ENCODE measurements around the gene STBD1. TPM values are rescaled to one million over a fixed set of nuclear protein-coding genes. Genes with fewer than 3 reads are reported as not detected.

The STBD1 gene
- total RNA-seq = 8.8 and 14.4 TPM in 2 replicates

DNA sequence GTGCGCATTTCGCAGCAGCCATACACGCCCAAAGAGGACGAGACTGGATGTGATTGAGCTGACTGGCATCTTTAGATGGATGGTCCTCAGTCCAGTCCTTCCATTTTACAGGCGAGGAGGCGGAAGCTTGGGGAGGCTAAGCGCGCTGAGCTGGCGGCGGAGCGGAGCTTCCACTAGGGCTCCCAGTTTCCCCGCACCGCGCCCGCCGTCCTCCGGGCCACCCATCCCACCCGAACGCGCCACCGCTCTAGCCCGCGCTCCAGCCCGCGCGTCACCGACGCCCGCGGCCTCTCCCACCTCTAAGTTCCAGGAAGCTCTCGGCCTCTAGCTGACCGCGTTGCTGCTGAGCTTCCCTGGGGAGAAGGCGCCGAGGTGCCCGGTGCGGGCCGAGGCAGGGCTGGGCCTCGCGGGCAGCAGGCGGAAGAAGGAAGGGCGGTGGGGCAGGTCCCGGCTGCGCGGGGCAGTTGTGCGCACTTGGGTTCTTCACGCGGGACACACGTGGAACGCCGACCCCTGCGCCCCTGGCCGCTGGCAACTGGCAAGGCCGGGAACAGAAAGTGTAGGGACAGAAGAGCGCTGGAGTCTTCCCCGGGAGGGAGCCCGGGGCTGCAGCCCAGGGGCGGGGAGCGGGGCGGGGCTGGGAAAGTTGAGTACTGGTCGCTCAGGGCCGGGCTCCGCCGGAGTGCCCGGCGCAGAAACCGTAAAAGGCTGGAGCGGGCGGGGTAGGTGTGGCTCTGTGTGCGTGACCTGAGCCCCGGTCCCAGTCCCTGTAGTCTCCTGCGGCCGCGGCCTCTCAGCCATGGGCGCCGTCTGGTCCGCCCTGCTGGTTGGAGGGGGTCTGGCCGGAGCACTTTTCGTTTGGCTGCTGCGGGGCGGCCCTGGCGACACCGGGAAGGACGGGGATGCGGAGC, at the start of gene STBD1:
TSS of gene STBD1 (plus strand) at position 763 of the 911 bp plus-strand sequence. CDS start at position 800, 37 bp downstream.

Other genes starting within 250 kb of the STBD1 start
- 0.56 TPM in 1 of 2 replicates, not detected in the other for gene ART3, start 232.0 kb upstream of the STBD1 start, total RNA-seq
- 61.5 and 65.7 TPM in 2 replicates for gene NUP54, start 158.3 kb upstream of the STBD1 start, total RNA-seq
- 144 and 264 TPM in 2 replicates for gene SCARB2, start 92.9 kb upstream of the STBD1 start, total RNA-seq
- gene FAM47E, start 55.0 kb upstream of the STBD1 start, total RNA-seq = under 0.01 and 0.19 TPM in 2 replicates
- gene CCDC158, start 114.4 kb downstream of the STBD1 start, total RNA-seq = 0.19 and 1.1 TPM in 2 replicates
- gene SHROOM3, start 128.5 kb downstream of the STBD1 start, total RNA-seq = 3.3 and 3.9 TPM in 2 replicates